H1 (cell line): Measurements from ENCODE around the gene PRMT9. TPM values are rescaled to one million over a fixed set of nuclear protein-coding genes. Genes with fewer than 3 reads are reported as not detected.

Experiments used
- CREB1 ChIP-seq: IDR thresholded peaks from 2 replicates; pipeline ENCODE4 v1.6.1; 2012; ENCODE audit warnings: inconsistent platforms
- HDAC2 ChIP-seq, 2 experiments: fragments of 300-600 bp in 1 of 2; sonication (generic) in 1 of 2; IDR thresholded peaks; 2 replicates each; pipeline ENCODE4 v1.6.1; 2011 to 2012; ENCODE audit warnings: low read depth in 2 of 2, low read length in 2 of 2, mild to moderate bottlenecking in 2 of 2, moderate library complexity in 2 of 2, borderline replicate concordance in 1 of 2, inconsistent platforms in 1 of 2
- JUN ChIP-seq: IDR thresholded peaks from 2 replicates; pipeline ENCODE4 v1.6.1; 2011; ENCODE audit warnings: low read depth, mild to moderate bottlenecking, improper control_type of control experiment, low read length
- KDM4A ChIP-seq: IDR thresholded peaks from one replicate; pipeline ENCODE4 v1.7.1; 2012; ENCODE audit warnings: low read depth, mild to moderate bottlenecking, moderate library complexity, low read length, inconsistent platforms; ENCODE audit not compliant: severe bottlenecking
- MAFK ChIP-seq: IDR thresholded peaks from 2 replicates; pipeline ENCODE4 v1.6.1; 2012; ENCODE audit warnings: low read depth, mild to moderate bottlenecking, improper control_type of control experiment, low read length
- NANOG ChIP-seq: IDR thresholded peaks from 2 replicates; pipeline ENCODE4 v1.6.1; 2011; ENCODE audit warnings: low read length, low read depth, mild to moderate bottlenecking, inconsistent platforms; ENCODE audit not compliant: insufficient read depth, poor library complexity, severe bottlenecking
- PHF8 ChIP-seq: fragments of 200-600 bp; sonication (generic); conservative IDR thresholded peaks from 2 replicates; pipeline ENCODE4 v1.7.1; 2012; ENCODE audit warnings: low read depth, mild to moderate bottlenecking, inconsistent platforms, low read length, moderate library complexity
- RFX5 ChIP-seq: IDR thresholded peaks from 2 replicates; pipeline ENCODE4 v1.6.1; 2011; ENCODE audit warnings: low read depth, low read length, improper control_type of control experiment, borderline replicate concordance
- RNF2 ChIP-seq: fragments of 200-900, 300-1000 bp; sonication (generic); IDR thresholded peaks from 2 replicates; pipeline ENCODE4 v1.7.1; 2016; ENCODE audit warnings: borderline replicate concordance, low read depth, mild to moderate bottlenecking, antibody characterized with exemption, low read length; ENCODE audit not compliant: poor library complexity, severe bottlenecking; ENCODE audit errors: missing control alignments
- RXRA ChIP-seq: IDR thresholded peaks from 2 replicates; pipeline ENCODE4 v1.6.1; 2011; ENCODE audit warnings: low read depth, mild to moderate bottlenecking, low read length, moderate library complexity; ENCODE audit not compliant: insufficient read depth
- TAF1 ChIP-seq: IDR thresholded peaks from 2 replicates; pipeline ENCODE4 v1.6.1; 2011; ENCODE audit warnings: mild to moderate bottlenecking, low read depth, low read length
- TBP ChIP-seq: IDR thresholded peaks from 2 replicates; pipeline ENCODE4 v1.6.1; 2011; ENCODE audit warnings: low read depth, low read length, improper control_type of control experiment
- TCF12 ChIP-seq: IDR thresholded peaks from 2 replicates; pipeline ENCODE4 v1.6.1; 2011; ENCODE audit warnings: low read depth, mild to moderate bottlenecking, low read length
- polyA plus RNA-seq, 7 experiments: library from polyadenylated mRNA; depleted of rRNA in 3 of 7; stranded (reverse) in 5 of 7; unstranded in 2 of 7; fragments of >200 nt in 5 of 7; fragments of 200-250 nt in 2 of 7; gene quantifications; 1 replicate in 5 of 7; 2 replicates in 1 of 7; 4 replicates in 1 of 7; pipeline versions ENCODE4 v1.2.1 to v1.2.3, GENCODE V29; 2011 to 2013; ENCODE audit warnings: missing spikeins in 2 of 7, mixed read lengths in 2 of 7
- total RNA-seq: library from RNA; stranded (reverse); fragmentation: NEBNext Ultra II Directional; extraction: Animal tissue kit (Norgen Biotek cat#: 25700); gene quantifications from 2 replicates; pipeline ENCODE4 v1.2.1, GENCODE V29; 2021

PRMT9 gene
- total and polyA plus RNA-seq, 2 of the 8 experiments (the other 6 are each of a cell fraction or from before 2014, with no cell fraction given) = 3.8 to 9.6 TPM

DNA sequence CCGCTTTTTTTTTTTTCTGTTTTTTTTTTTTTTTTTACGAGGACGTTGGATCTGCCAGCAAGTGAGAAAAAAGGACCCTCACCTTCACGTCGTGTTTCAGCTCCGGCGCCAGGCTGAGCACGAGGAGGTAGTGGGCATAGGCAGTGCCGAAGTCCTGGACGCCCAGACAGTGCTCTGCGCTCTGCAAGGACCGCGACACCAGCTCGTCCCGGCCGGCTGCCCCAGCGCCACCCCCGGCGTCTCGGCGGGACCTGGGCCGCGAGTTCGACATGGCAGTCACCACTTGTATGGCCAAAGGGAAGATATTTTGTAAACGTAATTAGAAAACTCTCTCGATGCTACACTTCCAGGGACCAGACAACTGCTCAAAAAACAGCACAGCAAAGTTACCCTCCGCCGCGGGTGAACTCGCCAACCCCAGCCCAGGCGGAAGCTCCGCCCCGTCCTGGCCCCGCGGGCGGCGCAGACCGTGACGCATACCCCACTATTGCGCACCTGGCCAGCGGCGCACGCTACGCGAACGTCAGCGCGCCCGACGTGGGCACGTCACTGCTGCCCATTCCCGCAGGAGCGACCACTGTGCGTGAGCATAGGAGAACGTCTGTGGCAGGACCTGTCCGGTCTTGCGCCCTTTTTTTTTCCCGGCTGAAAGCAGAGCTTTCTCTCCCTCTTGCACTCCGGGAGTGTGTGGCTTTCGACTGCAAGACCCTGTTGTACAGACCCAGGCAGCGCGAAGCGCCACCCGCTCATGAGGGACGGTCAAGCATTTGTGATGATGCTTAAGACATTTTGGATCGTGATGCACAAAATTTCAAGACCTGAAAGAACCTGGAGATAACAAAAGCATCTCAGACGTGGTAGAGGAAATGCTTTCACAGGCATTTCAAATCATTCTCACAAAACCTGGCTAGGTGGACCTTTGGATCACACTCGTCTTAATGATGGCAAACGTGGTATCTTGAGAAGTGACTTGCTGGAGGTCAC, at the start of gene PRMT9 (continued):
- TF ChIP-seq JUN (no peak), TAF1 (peak; percentile 86), MAFK (no peak), TCF12 (0 out of 2 replicates have a peak, but pooled peaks have one; percentile 24), KDM4A (peak; percentile 84), CREB1 (peak; percentile 99), RFX5 (no peak), RXRA (no peak), RNF2 (no peak), PHF8 (peak; percentile 80), TBP (peak; percentile 65), NANOG (no peak), HDAC2 (IDR thresholded peaks at IDR 0.05; ENCODE audit: borderline replicate concordance in 1 of 2, low read depth in 2 of 2, low read length in 2 of 2) (peak in 1 of 2 experiments; percentile 69; a peak in 2 of 4 replicates)
